ENCODE measurements around the gene MAML3. TPM values are rescaled to one million over a fixed set of nuclear protein-coding genes. Genes with fewer than 3 reads are reported as not detected.

Gene MAML3
- total RNA-seq, 1 donor from 2014 or later = 6.7 TPM

DNA sequence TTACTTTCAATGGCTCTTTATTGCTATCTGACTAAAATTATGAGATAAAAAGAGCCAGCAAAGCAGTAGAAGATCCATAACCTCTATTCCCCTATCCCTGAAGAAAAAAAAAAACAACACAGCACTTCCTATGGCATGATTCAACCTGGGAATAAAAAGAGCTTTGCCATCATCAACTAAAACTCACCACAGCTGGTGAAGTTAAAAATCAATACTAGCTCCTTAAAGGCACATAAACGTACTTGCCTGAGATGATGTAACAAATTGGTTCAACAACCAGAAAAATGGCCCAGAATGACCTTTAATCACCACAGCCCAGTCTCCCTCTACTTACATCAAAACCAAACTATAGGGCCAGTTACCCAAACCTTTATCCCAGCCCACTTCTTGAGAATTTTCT lies 153.8 kb downstream of the MAML3 start:
- no peak for DNase-seq

DNA sequence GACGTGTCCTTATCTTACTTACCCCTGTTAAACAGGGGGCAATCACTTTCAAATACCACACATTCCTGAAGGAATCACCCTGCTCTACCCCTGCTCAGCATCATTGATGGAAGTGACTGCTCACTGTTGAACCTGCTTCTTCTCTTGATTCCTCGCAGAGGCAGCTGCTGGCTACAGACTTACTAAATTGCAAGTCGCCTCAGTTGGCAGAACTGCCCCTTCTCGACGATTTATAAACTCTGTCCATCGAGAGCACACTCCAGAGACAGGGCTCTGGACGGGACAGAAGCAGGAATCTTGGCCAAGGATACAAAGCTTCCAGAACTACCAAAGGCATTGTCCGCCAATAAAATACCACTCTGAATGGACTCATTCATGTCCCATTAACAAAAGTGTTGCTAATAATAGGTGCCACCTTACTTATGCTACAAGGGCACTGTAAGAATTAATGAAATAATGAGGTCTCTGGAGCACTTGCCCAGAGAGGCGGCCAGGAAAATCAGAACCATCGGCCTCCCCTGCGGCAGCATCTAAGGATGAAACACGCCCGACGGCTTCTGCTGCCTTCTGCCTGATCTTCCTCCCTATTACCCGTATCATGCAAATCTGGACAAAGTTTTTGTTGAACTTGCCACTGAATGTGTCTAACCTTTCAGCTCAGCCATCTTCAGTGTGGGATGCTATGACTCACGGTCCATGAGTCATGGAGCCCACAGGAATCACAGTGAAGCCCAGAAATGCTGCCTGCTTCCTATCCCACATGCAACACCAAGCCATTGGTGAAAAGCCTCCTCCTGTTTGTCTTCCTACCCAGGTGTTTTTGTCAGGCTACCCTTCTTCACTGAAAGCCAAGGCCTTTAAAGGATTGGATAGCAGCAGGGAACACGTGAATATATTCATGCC lies 164.9 kb downstream of the MAML3 start:
- DNase-seq = no peak

DNA sequence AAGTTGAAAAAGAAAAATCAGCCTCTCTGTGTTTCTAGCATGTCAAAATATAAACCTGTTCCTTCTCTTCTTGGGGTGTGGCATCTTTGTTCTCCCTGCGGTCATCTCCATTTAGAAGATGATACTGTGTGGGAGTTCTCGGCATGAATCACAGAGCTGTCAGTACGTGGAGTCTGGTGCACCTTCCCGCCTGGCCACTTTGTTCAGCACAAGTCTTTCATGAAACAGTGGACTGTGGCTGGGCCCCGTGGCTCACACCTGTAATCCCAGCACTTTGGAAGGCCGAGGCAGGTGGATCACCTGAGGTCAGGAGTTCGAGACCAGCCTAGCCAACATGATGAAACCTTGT lies 166.5 kb downstream of the MAML3 start:
- no peak for DNase-seq

DNA sequence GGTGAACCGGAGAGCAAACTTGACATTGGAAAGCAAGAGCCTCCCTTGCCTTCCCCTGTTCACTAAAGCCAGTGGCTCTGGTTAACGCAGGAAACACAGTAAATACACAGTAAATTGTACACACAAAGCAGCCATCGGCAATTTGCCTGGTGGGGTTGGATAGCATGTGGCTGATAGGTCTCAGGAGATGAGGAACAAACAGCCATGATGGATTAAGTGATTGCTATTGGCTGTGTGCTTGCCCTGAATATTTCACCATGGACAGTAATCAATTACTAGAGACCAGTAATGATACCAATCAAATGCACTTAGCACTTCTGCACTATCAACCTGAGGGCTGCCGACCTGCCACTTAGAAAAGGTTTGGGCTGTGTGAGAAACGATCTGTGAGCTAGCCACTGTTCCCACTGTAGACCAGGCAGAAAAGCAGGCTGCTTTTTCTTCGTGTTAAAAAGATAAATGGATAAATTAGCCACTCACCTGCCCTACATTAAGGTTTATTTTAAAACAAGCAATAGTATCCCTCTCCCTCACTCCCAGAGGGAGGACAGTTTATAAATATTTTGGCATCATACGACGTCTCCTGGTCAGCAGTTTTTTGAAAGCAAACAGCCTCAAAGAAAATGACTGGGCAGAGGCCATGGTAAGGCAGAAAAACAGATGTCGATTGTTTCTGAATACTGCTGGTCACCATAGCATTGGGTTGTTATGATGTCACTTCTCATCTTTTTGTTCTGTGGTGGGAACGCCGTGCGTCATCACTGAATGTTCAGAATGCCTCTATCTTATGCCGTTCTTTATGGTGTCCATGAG lies 167.1 kb downstream of the MAML3 start:
- peak; percentile 23 for DNase-seq

DNA sequence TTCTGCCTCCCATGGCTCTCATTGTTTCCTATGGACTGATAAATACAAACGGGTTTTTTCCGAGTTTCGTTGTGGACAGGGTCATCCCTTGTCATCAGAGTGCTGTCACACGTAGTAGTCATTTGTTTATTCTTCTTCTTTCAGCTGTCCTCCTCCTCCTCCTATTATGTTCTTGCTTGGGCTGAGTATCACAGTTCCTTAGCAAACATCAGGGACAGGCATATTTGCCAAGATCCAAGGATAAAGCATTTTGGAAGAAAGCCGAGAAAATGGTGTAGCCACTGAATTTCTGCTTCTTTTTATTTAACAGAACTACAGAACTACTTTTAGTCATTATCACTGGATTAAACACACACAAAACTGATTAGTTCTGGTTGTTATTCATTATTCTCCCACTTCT lies 167.9 kb downstream of the MAML3 start:
- DNase-seq = no peak

DNA sequence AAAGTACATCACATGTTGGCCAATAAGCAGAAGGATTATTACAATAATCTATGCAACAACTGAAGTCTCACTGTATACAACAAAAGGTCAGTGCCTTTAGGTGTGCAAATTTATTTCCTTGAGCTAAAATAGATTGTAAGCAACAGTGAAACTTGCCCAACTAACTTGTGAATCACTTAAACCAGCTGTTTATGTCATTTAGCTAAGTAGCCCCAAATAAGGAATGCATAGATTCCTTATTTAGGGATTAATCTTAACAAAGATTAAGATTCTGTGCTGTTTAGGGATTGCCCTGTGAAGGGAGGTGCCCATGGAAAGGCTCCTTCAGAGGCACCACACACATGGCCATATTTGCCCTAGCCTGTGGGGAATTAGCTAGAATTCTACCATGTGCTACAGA lies 168.6 kb downstream of the MAML3 start:
- no peak for DNase-seq

DNA sequence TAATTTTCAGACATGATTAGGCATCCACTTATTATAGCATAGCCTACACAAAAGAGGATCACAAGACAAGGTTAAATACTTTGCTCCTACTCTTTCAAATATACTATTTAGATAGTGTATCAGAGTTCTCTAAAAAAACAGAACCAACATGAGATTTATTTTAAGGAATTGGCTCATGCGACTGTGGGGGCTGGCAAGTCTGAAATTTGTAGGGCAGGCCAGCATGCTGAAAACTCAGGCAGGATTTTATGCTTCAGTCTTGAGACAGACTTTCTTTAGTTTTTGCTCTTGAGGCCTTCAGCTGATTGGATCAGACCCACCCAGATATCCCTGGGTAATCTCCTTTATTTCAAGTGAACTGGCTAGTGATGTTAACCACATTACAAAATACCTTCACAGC lies 169.5 kb downstream of the MAML3 start:
- DNase-seq = no peak

DNA sequence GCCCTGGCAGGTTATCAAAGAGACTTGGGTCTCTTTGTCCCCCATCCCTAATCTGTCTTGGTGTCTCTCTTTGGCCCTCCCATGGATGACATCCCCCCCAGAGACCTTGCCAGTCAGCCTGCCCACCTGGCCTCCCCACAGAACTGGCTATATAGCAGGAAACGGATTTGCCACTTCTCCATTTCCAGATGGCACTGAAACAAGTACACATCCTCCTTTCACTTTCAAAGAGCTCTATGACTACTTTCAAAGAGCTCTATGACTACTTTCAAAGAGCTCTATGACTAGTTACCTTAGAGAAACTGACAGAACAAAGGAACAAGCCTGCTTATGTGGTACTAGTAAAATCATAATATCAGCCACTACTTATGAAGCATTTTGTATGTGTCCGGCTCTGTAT lies 175.3 kb downstream of the MAML3 start:
- no peak for DNase-seq

DNA sequence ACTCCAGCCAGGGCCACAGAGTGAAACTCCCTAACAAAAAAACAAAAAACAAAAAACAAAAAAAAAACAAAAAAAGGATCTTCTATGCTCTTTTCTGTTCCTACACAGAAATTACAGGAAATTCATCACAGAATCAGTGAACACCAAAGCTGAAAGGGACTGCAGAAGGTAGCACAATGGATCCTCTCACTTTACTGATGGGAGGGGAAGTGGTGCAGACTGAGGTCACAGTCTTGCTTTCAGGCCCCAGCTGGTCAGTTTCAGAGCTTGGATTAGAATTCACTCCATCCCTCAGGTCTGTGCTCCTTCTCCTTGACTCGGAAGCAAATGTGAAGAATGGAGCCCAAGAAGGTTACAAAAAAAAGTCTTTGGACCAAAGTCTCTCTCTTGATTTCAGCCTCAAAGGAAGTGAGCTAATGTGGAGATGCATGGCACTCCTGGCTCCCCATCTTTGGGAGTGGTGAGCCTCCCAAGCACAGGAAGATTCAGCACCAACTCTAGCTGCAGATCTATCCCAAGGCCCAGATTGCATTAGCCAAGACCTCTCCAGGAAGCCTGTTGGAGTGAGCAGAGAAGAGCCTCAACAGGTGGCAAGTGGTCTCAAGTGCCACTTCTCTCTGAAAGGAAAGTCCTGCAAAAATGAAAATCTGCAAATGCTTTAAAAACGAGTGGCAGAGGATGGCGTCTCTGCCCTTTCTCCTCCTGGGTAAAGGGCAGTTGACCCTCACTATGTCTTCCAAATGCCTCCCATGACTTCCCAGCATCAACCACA lies 176.0 kb downstream of the MAML3 start:
- DNase-seq = no peak

DNA sequence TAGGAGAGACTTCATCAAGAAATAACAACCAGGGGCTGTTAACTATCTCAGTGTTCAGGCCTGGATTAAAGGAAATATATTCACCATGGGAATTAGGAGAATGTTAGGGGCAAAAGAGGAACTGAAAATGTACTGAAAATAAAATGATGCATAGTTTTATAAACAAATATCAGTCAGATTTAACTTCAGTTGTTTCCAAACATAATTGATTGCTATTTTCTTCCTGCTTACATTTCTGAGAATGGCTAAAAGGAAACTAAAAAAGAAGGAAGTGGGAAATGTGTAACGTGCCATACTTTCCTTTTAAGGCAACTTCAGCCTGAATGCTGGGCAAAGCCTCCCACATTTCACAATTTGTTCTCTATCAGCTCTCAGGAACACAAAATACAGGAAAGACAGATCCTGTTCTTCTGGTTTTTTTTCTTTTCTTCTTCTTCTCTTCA lies 178.1 kb downstream of the MAML3 start:
- DNase-seq = peak; percentile 59

DNA sequence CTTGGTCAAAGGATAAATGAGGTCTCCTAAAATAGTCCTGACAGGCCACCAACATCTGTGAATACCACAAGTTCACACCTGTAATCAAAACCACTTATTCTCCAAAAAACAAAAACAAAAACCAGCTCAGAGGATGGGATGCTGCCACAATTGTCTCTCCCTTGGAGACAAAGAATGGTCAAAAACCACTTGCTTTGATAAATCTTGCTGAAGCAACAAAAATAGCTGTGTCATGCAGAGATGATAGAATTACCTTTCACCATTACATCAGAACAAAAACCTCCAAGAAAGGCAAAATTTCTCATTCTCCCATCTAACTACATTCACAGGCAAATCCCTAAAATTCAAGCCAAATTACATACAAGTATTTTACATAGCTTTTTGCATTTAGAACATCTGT lies 180.4 kb downstream of the MAML3 start:
- DNase-seq = no peak

DNA sequence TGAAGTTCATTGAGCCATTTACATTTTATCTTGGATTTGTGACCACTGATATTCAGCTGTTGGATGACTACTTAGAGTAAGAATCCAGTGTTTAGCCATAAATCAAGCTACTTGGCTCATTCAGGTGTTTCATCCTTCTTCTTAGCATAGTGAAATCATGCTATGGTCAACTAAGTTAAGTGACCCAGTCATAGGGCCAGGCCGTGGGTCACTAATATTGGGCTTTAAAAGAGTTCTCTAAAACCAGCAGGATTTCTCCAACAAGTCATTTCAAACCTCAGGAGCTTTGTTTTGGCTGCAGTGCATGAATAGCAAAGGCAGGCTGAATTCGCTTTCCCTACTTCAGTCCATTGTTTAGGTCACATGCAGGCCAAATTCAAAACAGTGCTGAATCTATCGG lies 181.0 kb downstream of the MAML3 start:
- no peak for DNase-seq

DNA sequence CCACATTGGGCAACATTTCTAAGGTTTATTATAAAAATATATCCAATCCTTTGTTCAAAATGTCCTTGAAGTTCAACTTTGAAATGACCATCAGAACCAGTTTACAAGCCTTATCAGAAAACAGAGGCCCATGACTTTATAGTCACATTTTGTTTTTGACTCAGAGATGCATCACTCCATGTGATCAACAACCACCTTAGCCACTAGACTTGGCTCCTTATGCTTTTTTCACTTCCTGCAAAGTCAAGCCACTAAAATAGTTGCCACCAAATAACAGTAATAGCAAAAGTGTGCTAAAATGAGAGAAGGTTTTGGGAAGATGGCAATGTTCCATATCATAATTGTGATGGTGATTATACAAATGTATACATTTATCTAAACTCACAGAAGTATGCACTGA lies 181.7 kb downstream of the MAML3 start:
- no peak for DNase-seq

DNA sequence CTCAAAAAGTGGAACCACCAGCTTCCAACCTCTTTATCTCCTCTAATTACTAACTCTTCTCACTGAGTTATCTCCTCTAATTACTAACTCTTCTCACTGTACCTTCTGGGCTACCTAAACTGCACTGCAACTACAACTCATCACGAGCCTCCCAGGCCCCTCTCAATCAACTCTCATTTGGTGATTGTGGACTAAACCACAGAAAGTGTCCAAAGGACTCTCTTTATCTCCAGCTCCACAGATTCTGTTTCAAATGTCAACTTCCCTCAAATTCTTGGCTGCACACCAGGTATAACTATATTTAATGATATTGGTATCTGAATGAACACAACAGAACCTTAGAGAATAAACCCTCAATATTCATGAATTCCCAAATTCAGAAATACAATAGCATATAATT lies 182.9 kb downstream of the MAML3 start:
- no peak for DNase-seq

DNA sequence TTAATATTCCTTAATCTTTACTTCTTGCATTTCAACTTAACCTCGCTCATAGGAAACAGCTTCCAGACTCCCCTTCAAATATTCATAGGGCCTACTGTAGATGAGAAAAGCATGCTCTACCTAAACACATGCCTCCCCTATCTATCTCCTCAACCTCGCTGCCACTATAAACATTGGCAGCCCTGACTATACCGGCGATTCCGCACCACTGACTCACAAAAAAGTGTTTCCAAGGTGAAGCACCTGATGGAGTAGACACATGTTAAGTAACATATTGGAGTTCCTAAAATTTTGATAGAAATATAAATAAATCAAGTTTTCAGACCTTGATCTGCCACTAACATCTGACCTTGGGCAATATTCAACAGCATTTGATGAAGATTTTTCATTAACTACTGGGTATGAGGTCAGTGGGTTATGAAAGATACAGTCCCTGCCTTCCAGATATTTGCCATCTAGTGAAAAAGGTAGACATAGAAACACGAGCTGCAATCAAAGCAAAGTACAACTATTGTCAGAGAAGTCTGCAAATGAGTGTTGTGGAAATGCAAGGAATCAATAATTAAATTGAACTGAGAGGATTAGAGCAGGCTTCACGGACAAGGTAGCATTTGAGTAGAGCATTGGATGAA lies 184.2 kb downstream of the MAML3 start:
- no peak for DNase-seq

DNA sequence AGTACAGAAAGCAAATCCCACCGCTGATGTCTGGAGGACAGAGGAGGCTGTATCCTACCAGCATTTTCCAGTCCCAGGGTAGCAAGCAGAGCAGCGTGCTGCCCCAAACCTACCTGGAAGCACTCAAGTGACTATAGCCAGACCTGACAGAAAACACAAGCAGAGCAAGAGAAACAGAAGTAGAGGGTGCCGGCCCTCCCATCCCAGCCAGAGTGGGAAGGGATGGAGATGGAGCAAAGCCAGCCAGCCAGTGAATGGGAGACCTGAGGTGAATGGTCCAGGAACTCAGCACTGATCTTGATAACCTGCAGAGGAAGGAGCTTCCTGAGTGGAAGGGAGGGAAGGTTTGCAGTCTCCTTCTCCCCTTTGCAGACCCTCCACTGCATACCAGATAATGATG lies 185.2 kb downstream of the MAML3 start:
- DNase-seq = no peak

DNA sequence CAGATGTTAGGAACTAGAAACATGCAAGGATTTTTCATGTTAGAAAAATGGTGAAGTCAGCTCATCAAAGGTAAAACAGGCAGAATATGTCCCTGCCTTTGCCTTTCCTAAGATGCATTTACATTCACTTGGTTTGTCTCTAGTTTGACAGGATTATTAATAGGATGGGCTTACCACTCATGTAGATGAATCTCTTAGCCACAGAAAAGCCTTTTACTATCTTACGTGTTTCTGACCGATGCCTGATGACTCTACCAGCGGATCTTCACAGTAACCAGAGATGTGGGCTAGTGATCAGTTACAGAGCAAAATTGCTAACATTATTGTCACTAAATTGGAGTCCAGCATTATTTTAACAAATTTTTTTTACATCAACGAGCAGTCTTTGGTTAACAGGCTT lies 187.6 kb downstream of the MAML3 start:
- DNase-seq = no peak

DNA sequence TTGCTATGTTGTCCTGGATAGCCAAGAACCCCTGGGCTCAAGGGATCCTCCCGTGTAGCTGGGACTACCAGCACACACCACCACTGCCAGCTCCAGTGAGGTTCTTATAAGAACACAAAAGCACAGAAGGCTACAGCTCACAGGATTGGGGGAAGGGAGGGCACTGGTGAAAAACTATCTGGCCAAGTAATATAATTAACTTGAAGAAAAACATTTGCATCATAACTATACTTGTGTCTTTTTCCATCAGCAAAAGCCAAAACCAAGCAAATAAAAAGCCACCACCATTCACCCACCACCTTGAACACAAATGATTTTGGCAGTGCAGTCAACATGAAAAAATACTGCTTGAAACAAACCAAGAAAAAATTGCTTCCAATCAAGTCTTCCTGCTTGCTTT lies 188.2 kb downstream of the MAML3 start:
- DNase-seq = no peak

DNA sequence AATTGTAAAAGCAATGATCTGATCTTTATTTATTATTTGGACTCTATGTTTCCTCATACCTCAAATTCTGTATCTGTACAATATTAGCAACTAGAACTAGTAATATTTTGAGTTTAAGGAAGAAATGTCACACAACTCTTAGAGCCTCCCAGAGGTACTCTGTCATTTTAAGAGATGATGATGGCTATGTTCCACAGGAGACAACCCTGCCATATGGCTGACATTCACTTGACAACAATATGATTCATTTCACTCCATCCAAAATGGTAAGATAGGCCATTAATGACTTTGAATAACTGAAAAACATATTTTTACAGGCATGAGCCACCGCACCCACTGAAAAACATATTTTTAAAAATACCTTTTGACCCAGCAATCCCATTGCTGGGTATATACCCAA lies 190.3 kb downstream of the MAML3 start:
- no peak for DNase-seq

DNA sequence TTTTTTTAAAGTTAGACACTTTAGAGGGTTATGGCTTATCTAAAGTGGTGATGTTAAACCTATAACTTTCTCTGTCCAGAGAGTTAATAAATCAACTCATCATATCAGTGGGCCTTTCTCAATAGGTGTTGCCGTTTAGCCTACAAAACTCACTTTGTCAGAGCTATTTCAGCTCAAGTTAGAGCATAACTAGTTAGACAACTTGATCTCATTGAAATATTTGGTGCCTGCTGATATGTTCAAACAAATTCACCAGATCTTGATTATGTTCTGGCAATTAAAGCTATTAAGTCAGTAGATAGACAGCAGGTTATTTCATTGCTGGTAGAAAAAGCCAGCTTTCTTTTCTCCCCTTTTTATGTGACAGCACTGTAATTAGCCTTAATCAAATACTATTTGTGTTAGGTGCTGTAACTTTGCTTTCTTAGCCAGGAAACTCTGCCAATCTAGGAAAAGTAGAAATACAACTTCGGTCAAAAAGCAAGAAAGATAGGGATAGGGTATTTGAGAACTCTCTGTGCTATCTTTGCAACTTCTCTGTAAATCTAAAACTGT lies 191.8 kb downstream of the MAML3 start:
- DNase-seq = no peak

DNA sequence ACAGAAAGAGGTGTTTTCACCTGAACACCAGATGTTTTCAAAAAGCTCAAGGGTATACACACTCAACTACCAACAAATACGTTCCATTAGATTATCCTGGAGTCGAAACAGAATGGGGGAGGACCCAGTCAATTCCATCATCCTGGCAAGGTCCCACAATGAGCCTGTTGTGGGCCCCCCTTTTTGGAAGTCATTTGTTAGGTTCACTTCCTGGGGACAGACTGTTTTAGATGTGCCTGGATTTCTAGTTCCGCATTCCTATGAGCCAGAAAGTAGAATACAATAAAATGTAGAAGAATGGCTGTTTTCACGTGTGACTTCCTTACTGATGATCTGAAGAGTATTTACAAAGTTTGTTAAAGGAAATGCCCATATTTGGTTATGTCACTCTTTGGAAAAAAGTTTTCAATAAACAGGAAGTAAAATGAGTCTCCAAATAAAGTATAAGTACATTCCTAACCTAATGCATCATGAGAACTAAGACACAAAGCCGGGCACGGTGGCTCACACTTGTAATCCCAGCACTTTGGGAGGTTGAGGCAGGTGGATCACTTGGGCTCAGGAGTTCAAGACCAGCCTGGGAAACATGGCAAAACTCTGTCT lies 192.5 kb downstream of the MAML3 start:
- DNase-seq = no peak

DNA sequence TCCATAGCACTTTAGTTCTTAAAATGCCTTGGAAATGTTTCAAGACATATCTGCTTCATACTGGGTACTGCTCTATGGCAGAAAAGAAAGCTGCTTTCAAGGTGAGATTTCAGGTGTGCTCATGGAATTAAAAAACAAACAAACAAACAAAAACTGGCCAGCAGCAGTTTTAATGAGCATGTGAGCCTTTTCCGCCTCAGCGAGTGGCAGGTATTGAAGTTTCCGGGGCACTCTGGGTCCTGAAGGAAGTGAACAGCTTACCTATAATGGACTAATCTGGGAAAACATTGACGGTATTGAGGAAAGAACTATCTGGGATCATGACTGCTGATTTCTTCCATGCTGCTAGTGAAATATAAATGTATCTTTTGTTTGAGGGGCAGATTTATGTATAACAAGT lies 194.6 kb downstream of the MAML3 start:
- no peak for DNase-seq

Measured in skin of body (tissue), 2 donors.